CD4-positive, alpha-beta T cell treated with Interleukin-12 subunit alpha and Interleukin-12 subunit beta, for 1 hour (primary cell): ENCODE results near the gene FBRSL1.

Experiments used
- DNase-seq: peaks from one replicate; pipeline ENCODE4 v3.0.0-alpha.2; 2020

The FBRSL1 gene

DNA sequence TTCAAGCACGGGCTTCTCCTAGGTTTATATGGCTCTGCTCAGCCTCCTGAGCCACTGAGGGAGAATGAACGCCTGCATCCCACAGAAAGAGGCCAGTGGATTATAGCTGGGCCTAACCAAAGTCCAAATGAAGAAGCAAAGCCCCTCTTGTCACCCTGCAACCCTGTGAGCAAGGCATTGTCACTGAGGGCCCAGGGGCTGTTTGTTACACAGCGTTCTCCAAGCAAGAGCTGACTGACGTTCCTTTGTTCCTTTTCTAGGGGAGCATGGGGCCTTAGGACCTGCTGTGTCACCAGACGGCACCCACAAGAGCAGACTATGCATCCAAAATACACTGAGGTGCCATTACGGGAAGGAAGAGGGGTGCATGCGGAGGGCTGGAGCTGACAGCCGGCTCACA is 4.3 kb upstream of the FBRSL1 start:
- DNase-seq, result no peak

GRCh38 chr12:132486168-132486567 is 3.8 kb upstream of the FBRSL1 start:
- DNase-seq, result no peak

DNA sequence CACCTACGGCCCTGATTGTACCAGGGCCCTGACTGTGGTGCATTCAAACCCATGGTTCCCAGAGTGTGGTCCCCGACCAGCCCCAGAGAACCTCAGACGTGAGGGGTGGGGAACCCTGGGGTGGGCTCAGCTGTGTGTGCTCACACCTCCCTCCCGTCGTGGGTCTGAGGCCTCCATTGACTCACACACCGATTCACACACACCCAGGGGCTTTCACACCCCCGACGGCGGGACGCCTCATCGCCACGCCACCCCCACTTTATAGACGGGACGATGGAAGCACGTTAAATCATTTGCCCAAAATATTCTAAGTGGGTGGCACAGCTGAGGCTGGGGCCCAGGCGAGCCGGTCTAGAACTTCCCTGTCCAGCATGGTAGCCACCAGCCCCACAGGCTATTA is 3.4 kb upstream of the FBRSL1 start:
- no peak for DNase-seq

GRCh38 chr12:132487311-132487741 is 2.6 kb upstream of the FBRSL1 start:
- no peak for DNase-seq

GRCh38 chr12:132488127-132489077 is 1.5 kb upstream of the FBRSL1 start:
- peak; percentile 62 for DNase-seq

GRCh38 chr12:132489078-132489601 is 811 bp upstream of the FBRSL1 start:
- DNase-seq, result peak; percentile 59

GRCh38 chr12:132490422-132491137 is 629 bp downstream of the FBRSL1 start:
- no peak for DNase-seq

DNA sequence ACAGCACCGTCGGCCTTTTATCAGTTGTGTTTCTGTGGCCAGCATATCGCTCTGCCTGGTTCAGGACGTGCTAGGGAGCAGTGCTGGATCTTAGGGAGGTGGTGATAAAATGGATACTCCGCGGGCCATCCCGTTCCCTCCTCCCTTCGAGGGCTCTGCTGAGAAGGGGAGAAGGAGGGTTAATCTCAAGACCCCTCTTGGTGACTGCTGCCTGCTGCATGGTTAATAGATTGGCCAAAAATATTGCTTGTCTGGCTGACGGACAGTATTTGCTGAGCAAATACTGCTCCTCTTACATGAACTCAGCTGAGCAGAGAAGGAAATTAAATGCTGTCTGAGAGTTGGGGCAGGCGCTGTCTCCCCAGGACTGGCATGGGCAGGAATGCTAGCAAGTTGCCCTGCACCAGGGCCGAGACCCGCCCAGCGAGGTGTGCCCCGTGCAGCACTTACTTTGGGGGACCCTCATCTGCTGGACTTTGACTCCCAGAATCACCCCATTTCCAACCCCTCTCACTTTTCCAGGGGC is 1.2 kb downstream of the FBRSL1 start:
- no peak for DNase-seq

DNA sequence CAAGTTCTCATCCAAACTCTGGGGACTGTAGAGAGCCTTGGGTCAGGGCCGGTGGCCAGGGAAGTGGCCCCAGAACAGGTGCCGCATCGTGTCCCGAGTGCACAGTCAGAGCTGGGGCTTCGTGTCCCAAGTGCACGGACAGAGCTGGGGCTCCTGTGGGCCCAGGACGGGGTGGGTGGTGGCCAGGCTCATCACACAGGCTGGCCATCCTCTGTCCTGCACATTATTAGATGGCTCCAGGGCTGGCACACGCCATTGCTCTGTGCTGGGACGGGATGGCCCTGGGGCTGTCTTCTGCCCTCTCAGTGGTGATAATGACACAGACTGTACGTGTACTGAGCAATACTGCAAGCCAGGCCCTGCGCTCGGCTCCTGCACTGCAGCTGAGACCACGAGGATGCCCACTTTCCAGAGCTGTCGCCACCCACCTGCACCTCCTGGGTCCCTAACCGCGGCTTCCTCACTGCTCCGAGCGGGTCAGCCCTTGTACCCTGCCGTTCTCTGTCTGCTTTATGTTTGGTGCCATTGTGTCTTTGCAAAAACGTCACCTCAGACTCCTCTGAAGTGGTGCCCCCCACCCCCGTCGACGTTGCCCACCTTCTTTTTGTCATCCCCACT is 1.9 kb downstream of the FBRSL1 start:
- no peak for DNase-seq

DNA sequence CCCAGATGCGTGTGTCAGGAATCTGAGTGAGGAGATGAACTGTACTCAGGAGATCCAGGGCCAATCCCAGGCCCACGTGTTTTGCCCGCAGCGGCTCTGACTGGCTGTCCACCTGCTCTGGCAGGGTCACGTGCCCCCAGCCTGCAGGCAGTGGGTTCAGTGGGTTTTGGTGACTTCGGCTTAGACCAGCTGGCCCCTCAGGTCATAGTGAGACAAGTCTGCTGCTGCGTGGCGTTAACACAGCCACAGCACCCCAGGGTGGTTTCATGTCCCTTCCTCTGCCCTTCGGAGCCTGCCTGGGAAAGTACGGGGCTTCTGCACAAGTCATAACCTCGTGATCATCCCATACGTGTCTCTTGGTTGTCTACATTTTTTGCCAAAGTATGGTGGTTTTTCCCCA is 2.6 kb downstream of the FBRSL1 start:
- no peak for DNase-seq

DNA sequence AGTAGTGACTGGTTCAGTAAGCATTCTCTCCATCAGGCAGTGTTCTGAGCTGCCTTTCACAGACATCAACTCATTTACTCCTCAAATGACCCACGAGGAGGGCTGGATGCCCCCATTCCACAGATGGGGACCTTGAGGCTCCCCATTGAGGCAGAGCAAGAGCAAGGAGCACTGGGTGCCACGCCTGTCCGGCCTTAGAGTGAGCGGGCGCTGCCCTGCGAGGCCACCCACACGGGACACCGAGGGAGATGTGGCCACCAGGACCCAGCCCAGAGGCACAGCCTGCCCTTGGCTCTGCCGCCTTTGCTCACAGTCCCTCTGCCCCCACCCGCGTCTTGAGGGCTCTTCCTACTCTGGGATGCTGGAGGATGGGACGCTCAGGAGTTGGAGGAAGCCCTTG is 3.0 kb downstream of the FBRSL1 start:
- no peak for DNase-seq

- no peak for DNase-seq
Observed at GRCh38 chr12:132493482-132494178, 3.7 kb downstream of the FBRSL1 start.

DNA sequence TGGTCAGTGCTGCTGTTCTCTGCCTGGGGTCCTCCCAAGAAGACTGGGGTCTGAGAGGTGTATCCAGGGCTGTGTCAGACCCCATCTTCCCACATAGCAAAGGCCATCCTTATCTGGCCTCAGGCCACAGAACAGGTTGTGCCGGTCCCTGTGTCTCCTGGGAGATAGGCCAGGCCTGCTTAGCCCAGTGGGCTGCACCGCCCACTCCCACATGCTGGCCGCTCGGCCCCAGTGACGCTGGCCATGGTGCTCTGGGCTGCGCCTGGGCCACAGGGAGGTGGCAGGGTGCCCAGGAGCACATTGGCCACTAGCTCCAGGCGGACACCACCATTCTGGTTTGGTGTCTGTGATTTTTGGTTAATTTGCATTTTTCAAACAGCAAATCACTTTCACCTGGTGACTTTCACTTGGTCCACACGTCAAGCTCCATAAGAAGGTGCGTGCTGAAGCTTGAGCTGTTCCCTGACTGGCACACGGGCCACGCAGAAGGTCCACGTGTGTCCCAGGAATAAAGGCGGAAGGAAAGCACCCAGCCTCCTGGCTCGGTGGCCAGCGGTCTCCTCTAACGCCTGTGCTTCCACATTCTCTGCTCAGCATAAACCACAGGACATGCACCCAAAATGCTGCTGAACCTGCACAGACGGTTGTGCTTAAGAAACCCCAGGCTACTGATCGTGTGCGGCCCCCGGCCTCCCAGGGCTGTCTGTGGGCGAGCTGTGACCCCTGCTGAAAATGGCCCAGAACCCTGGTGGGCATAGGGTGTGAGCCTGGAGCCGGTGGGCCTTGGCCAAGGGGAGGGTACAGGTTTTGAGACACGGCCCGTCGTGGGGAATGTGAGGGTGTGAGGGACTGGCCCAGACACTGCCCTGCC is 4.6 kb downstream of the FBRSL1 start:
- DNase-seq, result no peak

DNA sequence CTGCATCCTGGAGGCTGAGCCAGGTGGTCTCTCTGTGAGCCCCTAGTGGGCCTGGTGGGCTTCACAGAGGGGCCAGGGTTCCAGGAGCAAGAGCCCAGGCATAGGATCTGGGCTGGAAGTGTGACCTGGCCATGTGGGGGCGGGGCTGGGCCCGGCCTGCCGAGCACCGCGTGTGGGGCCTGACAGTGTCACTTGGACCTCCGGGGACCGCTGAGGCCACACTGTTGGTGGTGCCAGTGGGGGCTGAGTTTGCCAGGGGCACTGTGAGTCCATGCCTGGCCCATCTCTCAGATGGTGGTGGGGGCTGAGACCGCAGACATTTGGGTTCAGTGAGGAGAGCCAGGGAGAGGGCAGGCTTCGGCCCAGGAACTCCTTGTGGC is 5.2 kb downstream of the FBRSL1 start:
- DNase-seq, result no peak

DNA sequence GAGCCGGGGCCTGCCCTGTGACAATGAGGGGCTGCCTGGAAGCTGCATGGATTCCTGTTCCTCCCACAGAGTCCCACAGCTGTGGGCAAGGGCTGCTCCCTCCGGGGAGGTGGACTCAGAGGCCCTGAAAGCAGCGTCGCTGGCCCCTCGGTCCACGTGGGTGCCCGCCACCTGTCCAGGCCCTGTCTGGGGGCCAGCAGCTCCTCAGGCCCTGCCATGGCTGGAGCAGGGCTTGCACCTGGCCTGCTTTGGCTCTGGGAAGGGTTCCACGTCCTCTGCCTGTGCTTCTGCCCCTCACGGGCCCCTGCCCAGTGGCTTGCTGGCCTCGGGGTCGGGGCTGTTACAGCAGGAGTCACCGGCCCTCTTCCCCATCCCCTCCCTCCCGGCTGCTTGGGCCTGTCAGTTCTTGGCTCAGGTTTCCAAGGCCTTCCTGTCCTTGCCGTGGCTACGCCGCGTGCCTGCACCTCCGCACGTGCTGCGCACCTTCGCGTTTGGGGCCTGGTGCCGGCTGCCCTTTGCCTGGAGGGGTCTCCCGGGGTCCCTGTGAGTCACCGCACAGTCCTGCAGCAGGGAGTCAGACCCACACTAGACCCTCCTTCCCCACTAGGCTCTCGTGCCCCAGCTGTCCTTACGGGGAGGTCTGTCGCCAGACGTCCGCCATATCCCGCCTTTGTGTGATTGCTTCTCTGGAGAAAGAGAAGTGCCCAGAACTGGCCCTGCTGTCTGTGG is 5.8 kb downstream of the FBRSL1 start:
- no peak for DNase-seq

- DNase-seq, result no peak
Observed at GRCh38 chr12:132496358-132496669, 6.4 kb downstream of the FBRSL1 start.

DNA sequence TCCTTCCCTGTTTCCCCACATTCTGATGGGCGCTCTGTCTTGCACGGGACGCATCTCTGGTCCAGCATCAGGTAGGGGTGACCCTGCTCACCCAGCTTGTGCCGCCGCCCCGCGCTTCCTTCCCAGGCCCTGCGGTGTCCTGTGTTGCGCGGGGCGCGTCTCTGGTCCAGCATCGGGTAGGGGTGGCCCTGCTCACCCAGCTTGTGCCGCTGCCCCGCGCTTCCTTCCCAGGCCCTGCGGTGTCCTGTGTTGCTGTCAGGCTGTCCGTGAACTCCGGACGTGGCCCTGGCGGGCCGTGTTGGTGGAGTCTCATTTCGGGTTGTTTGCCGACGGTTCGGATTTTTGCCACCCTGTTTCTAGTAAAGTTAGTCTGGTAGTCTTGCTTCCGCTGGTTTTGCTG is 6.8 kb downstream of the FBRSL1 start:
- no peak for DNase-seq

- DNase-seq, result no peak
Observed at GRCh38 chr12:132497514-132498405, 7.8 kb downstream of the FBRSL1 start.

- DNase-seq, result no peak
Observed at GRCh38 chr12:132498931-132499330, 9.0 kb downstream of the FBRSL1 start.
